Measurements from ENCODE around the gene IKZF1. TPM values are rescaled to one million over a fixed set of nuclear protein-coding genes. Genes with fewer than 3 reads are reported as not detected.

The IKZF1 gene
- total and polyA plus RNA-seq, 9 of the 15 experiments (the other 6 are each of a cell fraction or from before 2014, with no cell fraction given), result 12.6 to 85.3 (median 44.7) TPM

DNA sequence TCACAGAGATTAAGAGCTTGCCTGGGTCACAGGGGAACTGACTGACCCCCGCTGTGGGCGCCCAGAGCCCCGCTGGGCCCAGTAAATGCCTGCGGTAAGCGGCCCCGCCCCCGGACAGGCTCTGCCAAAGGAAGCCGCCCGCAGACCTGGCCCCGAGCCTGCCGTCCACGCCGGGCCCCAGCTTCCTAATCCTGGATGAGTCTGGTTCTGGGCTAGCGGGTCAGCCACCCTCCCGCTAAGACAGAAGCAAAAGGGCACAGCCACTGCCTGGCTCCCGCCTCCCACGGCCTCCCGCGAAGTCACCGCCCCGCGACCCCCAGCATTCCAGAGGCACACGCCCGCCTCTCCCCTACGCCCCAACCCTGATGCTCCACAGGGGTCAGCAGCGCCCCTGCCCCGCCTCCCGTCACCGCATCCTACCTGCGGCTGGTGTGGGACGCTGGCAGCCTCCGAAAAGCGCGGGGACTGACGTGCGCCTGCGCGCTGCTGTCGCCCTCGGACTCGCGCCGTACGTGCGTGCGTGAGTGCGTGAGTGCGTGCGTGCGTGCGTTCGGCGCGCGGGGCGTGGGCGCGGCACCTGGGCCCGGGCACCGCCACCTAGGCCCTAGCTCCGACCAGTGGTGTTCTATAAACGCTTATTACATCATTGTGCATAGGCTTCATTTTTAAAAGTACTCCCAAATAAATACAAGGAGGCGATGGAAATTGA lies 145.5 kb downstream of the IKZF1 start, which contains the start of gene FIGNL1 (continued):
- TF ChIP-seq PTTG1 (tag; IDR thresholded peaks at IDR 0.05; ENCODE audit: low read depth), result no peak
- no peak for TF ChIP-seq SREBF1 (IDR thresholded peaks at IDR 0.05; ENCODE audit: borderline replicate concordance, low read depth, low read length)
- no peak for TF ChIP-seq KLF10 (CRISPR knock-in tag; IDR thresholded peaks at IDR 0.05)
- TF ChIP-seq, protein P1, sequence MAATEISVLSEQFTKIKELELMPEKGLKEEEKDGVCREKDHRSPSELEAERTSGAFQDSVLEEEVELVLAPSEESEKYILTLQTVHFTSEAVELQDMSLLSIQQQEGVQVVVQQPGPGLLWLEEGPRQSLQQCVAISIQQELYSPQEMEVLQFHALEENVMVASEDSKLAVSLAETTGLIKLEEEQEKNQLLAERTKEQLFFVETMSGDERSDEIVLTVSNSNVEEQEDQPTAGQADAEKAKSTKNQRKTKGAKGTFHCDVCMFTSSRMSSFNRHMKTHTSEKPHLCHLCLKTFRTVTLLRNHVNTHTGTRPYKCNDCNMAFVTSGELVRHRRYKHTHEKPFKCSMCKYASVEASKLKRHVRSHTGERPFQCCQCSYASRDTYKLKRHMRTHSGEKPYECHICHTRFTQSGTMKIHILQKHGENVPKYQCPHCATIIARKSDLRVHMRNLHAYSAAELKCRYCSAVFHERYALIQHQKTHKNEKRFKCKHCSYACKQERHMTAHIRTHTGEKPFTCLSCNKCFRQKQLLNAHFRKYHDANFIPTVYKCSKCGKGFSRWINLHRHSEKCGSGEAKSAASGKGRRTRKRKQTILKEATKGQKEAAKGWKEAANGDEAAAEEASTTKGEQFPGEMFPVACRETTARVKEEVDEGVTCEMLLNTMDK (IDR thresholded peaks at IDR 0.05; ENCODE audit: borderline replicate concordance, insufficient read depth, low read depth, low read length, poor library complexity, severe bottlenecking), result no peak
- TF ChIP-seq, protein P2, sequence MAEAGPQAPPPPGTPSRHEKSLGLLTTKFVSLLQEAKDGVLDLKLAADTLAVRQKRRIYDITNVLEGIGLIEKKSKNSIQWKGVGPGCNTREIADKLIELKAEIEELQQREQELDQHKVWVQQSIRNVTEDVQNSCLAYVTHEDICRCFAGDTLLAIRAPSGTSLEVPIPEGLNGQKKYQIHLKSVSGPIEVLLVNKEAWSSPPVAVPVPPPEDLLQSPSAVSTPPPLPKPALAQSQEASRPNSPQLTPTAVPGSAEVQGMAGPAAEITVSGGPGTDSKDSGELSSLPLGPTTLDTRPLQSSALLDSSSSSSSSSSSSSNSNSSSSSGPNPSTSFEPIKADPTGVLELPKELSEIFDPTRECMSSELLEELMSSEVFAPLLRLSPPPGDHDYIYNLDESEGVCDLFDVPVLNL (CRISPR knock-in tag; IDR thresholded peaks at IDR 0.05; ENCODE audit: low read depth), result peak; percentile 91
- TF ChIP-seq BDP1 (IDR thresholded peaks at IDR 0.05; ENCODE audit: insufficient read depth, insufficient read length), result no peak
- TF ChIP-seq SIRT6 (IDR thresholded peaks at IDR 0.05; ENCODE audit: low read depth, low read length), result no peak
- peak; percentile 97 for TF ChIP-seq RB1 (IDR thresholded peaks at IDR 0.05; ENCODE audit: low read depth)
- TF ChIP-seq, protein P3, sequence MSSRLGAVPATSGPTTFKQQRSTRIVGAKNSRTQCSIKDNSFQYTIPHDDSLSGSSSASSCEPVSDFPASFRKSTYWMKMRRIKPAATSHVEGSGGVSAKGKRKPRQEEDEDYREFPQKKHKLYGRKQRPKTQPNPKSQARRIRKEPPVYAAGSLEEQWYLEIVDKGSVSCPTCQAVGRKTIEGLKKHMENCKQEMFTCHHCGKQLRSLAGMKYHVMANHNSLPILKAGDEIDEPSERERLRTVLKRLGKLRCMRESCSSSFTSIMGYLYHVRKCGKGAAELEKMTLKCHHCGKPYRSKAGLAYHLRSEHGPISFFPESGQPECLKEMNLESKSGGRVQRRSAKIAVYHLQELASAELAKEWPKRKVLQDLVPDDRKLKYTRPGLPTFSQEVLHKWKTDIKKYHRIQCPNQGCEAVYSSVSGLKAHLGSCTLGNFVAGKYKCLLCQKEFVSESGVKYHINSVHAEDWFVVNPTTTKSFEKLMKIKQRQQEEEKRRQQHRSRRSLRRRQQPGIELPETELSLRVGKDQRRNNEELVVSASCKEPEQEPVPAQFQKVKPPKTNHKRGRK (tag; IDR thresholded peaks at IDR 0.05), result no peak
- no peak for TF ChIP-seq SRSF9 (IDR thresholded peaks at IDR 0.05; ENCODE audit: borderline replicate concordance, low read depth, low read length)
- TF ChIP-seq, protein P4, sequence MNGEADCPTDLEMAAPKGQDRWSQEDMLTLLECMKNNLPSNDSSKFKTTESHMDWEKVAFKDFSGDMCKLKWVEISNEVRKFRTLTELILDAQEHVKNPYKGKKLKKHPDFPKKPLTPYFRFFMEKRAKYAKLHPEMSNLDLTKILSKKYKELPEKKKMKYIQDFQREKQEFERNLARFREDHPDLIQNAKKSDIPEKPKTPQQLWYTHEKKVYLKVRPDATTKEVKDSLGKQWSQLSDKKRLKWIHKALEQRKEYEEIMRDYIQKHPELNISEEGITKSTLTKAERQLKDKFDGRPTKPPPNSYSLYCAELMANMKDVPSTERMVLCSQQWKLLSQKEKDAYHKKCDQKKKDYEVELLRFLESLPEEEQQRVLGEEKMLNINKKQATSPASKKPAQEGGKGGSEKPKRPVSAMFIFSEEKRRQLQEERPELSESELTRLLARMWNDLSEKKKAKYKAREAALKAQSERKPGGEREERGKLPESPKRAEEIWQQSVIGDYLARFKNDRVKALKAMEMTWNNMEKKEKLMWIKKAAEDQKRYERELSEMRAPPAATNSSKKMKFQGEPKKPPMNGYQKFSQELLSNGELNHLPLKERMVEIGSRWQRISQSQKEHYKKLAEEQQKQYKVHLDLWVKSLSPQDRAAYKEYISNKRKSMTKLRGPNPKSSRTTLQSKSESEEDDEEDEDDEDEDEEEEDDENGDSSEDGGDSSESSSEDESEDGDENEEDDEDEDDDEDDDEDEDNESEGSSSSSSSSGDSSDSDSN (IDR thresholded peaks at IDR 0.05; ENCODE audit: borderline replicate concordance in 1 of 2, low read depth in 2 of 2, low read length in 2 of 2), result no peak
- TF ChIP-seq CHCHD3 (CRISPR knock-in tag; IDR thresholded peaks at IDR 0.05), result no peak
- peak; percentile 40; the same call in 1 of the 2 replicates for TF ChIP-seq HCFC1 (IDR thresholded peaks at IDR 0.05; ENCODE audit: low read depth, low read length)
- no peak for TF ChIP-seq SIX5 (IDR thresholded peaks at IDR 0.05; ENCODE audit: borderline replicate concordance in 1 of 2, insufficient read depth in 1 of 2, low read depth in 1 of 2, low read length in 2 of 2)
- no peak for TF ChIP-seq ZNF41 (CRISPR knock-in tag; conservative IDR thresholded peaks at IDR 0.05)
- TF ChIP-seq ZNF75A (CRISPR knock-in tag; IDR thresholded peaks at IDR 0.05), result no peak
- peak; percentile 75; the same call in 1 of the 2 replicates for TF ChIP-seq CREB1 (IDR thresholded peaks at IDR 0.05)
- TF ChIP-seq CREB1 (CRISPR knock-in tag; IDR thresholded peaks at IDR 0.05), result peak; percentile 72
- no peak for TF ChIP-seq ZNF589 (CRISPR knock-in tag; IDR thresholded peaks at IDR 0.05; ENCODE audit: low read depth)
- no peak for TF ChIP-seq TAF15 (IDR thresholded peaks at IDR 0.05; ENCODE audit: low read depth, low read length)
